ENCODE results near the gene MTCL3.

Gene MTCL3

DNA sequence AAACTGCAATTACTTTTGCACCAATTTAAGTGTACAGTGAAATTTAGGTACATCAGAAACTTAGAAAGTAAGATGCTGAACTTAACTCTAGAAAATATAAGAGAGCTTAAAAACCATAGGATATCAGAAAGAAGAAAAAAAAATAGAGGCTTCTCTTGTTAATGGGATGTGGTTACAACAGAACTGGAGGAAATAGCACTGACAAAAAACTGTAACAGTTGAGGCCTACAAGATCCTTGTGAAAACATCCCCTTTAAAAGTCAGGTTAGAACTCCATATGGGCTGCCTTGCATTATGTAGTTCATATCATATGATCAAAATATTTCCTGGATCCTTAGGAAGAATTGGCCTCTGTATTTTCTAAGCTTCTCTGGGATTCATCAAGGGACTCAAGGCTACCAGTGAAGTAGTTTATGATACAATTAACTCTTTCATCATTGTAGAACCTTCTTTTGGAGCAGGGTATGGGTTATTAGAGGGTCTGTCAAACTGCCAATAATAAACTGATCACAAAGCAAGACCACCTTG is 24.8 kb downstream of the MTCL3 start:
- Histone ChIP-seq H3K4me3 (ENCODE audit: low read length) (no peak overlapping the region), H3F3A (ENCODE audit: insufficient read depth, low read length) (no peaks in the 10 kb centered on the region), H3K79me2 (ENCODE audit: low read length) (no peaks in the 10 kb centered on the region), H3K4me2 (ENCODE audit: low read depth, low read length) (no peak overlapping the region), H4K20me1 (ENCODE audit: insufficient read depth, low read length) (no peaks in the 10 kb centered on the region), H3K4me1 (ENCODE audit: low read length) (no peaks in the 10 kb centered on the region), H3K9me2 (replicated peaks; ENCODE audit: insufficient read depth, low read length) (no peaks in the 10 kb centered on the region), H3K27ac (ENCODE audit: low read length) (no peak overlapping the region), H3K27me3 (replicated peaks; ENCODE audit: insufficient read depth, low read length) (no peaks in the 10 kb centered on the region), H2AFZ (ENCODE audit: low read length) (no peak overlapping the region), H3K9ac (ENCODE audit: low read length) (no peak overlapping the region), H3K9me3 (replicated peaks; ENCODE audit: insufficient read depth, low read length) (no peaks in the 10 kb centered on the region), H3K36me3 (replicated peaks; ENCODE audit: insufficient read depth, low read length) (no peaks in the 10 kb centered on the region)
- no peak for DNase-seq
- TF ChIP-seq, protein P1, sequence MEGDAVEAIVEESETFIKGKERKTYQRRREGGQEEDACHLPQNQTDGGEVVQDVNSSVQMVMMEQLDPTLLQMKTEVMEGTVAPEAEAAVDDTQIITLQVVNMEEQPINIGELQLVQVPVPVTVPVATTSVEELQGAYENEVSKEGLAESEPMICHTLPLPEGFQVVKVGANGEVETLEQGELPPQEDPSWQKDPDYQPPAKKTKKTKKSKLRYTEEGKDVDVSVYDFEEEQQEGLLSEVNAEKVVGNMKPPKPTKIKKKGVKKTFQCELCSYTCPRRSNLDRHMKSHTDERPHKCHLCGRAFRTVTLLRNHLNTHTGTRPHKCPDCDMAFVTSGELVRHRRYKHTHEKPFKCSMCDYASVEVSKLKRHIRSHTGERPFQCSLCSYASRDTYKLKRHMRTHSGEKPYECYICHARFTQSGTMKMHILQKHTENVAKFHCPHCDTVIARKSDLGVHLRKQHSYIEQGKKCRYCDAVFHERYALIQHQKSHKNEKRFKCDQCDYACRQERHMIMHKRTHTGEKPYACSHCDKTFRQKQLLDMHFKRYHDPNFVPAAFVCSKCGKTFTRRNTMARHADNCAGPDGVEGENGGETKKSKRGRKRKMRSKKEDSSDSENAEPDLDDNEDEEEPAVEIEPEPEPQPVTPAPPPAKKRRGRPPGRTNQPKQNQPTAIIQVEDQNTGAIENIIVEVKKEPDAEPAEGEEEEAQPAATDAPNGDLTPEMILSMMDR (IDR thresholded peaks at IDR 0.05; ENCODE audit: low read length) = no peak
- no peak for TF ChIP-seq EZH2phosphoT487 (IDR thresholded peaks at IDR 0.05; ENCODE audit: low read length)
- no peak for TF ChIP-seq EZH2 (optimal IDR thresholded peaks at IDR 0.05; ENCODE audit: low read depth, low read length)

DNA sequence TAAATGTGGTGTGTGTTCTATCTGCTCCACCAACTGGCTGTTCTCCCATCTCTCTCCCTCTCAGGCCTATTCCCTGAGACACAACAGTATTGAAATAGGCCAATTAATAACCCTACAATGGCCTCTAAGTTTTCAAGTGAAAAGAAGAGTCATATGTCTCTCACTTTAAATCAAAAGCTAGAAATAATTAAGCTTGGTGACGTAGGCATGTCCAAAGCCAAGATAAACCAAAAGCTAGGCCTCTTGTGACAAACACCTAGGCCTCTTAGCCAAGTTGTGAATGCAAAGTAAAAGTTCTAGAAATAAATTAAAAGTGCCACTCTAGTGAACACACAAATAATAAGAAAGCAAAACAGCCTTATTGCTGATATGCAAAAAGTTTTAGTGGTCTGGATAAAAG is 29.9 kb downstream of the MTCL3 start:
- Histone ChIP-seq H3K9me2 (replicated peaks; ENCODE audit: insufficient read depth, low read length) (no peaks in the 10 kb centered on the region), H3K9me3 (replicated peaks; ENCODE audit: insufficient read depth, low read length) (no peaks in the 10 kb centered on the region), H3K27ac (ENCODE audit: low read length) (no peak overlapping the region), H3K4me2 (ENCODE audit: low read depth, low read length) (no peak overlapping the region), H3K9ac (ENCODE audit: low read length) (no peak overlapping the region), H2AFZ (ENCODE audit: low read length) (no peak overlapping the region), H3K4me3 (ENCODE audit: low read length) (no peak overlapping the region), H3F3A (ENCODE audit: insufficient read depth, low read length) (peaks cover 9% of the 10 kb centered on the region), H3K27me3 (replicated peaks; ENCODE audit: insufficient read depth, low read length) (no peaks in the 10 kb centered on the region), H3K4me1 (ENCODE audit: low read length) (peaks cover 14% of the 10 kb centered on the region), H4K20me1 (ENCODE audit: insufficient read depth, low read length) (no peaks in the 10 kb centered on the region), H3K36me3 (replicated peaks; ENCODE audit: insufficient read depth, low read length) (no peaks in the 10 kb centered on the region), H3K79me2 (ENCODE audit: low read length) (no peaks in the 10 kb centered on the region)
- DNase-seq = no peak
- TF ChIP-seq, protein P1 (IDR thresholded peaks at IDR 0.05; ENCODE audit: low read length) = no peak
- TF ChIP-seq EZH2phosphoT487 (IDR thresholded peaks at IDR 0.05; ENCODE audit: low read length) (no peak), EZH2 (optimal IDR thresholded peaks at IDR 0.05; ENCODE audit: low read depth, low read length) (no peak)

DNA sequence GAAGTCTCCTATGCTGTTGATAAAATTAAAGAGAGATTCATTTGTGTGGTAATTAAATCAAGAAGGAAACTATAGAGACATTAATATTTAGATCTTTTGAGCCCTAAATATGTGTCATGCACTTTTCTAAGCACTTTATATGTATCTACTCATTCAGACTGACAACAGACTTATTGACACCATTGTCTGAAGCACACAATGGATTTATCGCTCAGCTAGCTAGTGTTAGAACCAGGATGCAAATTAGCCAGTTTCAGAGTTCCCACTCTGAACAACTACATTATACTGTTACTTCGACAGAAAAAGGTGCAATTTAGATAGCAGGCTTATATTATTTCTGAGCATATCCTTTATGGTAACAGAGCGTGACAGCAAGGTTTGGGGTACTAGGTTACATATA is 32.2 kb downstream of the MTCL3 start:
- no peaks in the 10 kb centered on the region for H3K36me3 ChIP-seq (replicated peaks; ENCODE audit: insufficient read depth, low read length)
- H3K9ac ChIP-seq (ENCODE audit: low read length) = no peak overlapping the region
- no peaks in the 10 kb centered on the region for H3K79me2 ChIP-seq (ENCODE audit: low read length)
- H3K27ac ChIP-seq (ENCODE audit: low read length) = no peak overlapping the region
- H4K20me1 ChIP-seq (ENCODE audit: insufficient read depth, low read length) = no peaks in the 10 kb centered on the region
- H2AFZ ChIP-seq (ENCODE audit: low read length) = no peak overlapping the region
- no peaks in the 10 kb centered on the region for H3K27me3 ChIP-seq (replicated peaks; ENCODE audit: insufficient read depth, low read length)
- no peaks in the 10 kb centered on the region for H3K9me3 ChIP-seq (replicated peaks; ENCODE audit: insufficient read depth, low read length)
- no peaks in the 10 kb centered on the region for H3K9me2 ChIP-seq (replicated peaks; ENCODE audit: insufficient read depth, low read length)
- peaks cover 24% of the 10 kb centered on the region for H3K4me1 ChIP-seq (ENCODE audit: low read length)
- peaks cover 20% of the 10 kb centered on the region for H3F3A ChIP-seq (ENCODE audit: insufficient read depth, low read length)
- H3K4me3 ChIP-seq (ENCODE audit: low read length) = no peak overlapping the region
- DNase-seq = no peak
- TF ChIP-seq EZH2phosphoT487 (IDR thresholded peaks at IDR 0.05; ENCODE audit: low read length) (no peak), EZH2 (optimal IDR thresholded peaks at IDR 0.05; ENCODE audit: low read depth, low read length) (no peak)
- TF ChIP-seq, protein P1 (IDR thresholded peaks at IDR 0.05; ENCODE audit: low read length) = no peak
- no peak overlapping the region for H3K4me2 ChIP-seq (ENCODE audit: low read depth, low read length)
